ENCODE results near the gene SFMBT1. TPM values are rescaled to one million over a fixed set of nuclear protein-coding genes. Genes with fewer than 3 reads are reported as not detected.

SFMBT1 gene
- total RNA-seq, 5 donors from 2014 or later (not counting 1 experiment from before 2014, with no cell fraction given), result 30.3 to 42.7 (median 37.7) TPM

DNA sequence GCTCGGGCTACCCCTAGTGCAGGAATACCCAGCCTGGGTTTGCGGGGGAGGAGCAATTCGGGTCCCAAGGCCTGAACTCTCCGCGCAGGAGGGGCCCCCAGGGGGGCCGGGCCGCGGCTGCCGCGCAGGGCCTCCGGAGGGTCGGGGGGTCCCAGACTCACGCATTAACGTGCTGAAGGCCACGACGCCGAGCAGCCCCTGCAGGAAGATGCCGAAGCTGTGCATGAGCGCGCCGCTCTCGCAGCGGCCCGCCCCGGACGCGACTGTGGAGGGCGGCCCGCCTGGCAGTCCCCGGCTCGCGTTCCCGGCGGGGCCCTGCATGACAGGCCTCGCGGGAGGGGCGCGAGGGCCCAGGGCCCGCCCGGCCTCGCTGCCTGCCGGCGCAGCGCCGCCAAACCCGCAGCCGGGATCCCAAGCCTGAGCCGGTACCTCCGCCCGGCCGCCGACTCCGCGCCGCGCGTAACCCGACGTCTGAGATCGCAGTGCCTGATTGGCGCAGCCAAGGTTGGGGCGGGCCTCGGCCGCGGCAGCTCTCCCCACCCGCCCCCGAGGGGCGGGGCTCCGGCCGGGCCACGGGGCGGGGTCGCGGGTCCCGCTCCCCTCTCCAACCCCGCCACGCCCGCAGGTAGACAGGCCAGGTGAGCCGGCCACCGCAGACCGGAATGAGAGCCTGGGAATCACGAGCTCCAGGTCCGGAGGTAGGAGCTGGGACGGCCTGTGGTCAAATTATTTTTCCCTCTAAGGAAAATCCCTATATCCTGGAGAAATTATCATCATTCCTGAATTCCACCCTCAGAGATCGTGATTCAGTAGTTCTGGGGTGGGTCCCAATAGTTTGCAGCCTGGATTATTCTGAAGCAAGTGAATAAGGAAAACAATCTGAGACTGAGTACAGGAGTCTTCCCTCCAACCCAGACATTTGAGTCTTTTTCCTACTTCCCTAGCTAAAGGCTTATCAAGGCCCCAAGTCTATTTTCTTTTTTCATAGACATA is 148.4 kb downstream of the SFMBT1 start, which contains the start of gene STIMATE:
Gene STIMATE, minus strand, starts transcription at position 419 of the 993 bp plus-strand sequence. Its CDS starts 98 bp downstream, at position 321.
- DNase-seq (peak; percentile 71 to 93 (median 83)), ATAC-seq (replicated peaks in 1 of 4) (peak; percentile 95 to 97 (median 96))
- Histone ChIP-seq H3K27me3 (replicated peaks in 1 of 2; ENCODE audit: control insufficient read depth in 2 of 2, extremely low read depth in 1 of 2, insufficient read depth in 2 of 2, low read length in 1 of 2) (no peaks in the 10 kb centered on the region), H3K4me3 (ENCODE audit: control insufficient read depth in 1 of 2, extremely low read depth in 1 of 2, low read length in 1 of 2) (peak within 1 kb of the TSS; percentile 61 to 78), H3K36me3 (ENCODE audit: control insufficient read depth in 2 of 2, extremely low read depth in 1 of 2, insufficient read depth in 1 of 2, low read length in 1 of 2) (no peaks in the 10 kb centered on the region), H3K9me3 (no peaks in the 10 kb centered on the region), H3K27ac (ENCODE audit: low read length) (peak within 1 kb of the TSS; percentile 52), H3K4me1 (ENCODE audit: control insufficient read depth in 1 of 2, extremely low read depth in 1 of 2, insufficient read depth in 2 of 2, low read length in 2 of 2) (peaks cover 8 to 40% of the 10 kb centered on the region in 2 experiments)
- CTCF ChIA-PET, result no interaction called here
- Mint-ChIP-seq H3K4me3 (peak within 1 kb of the TSS; percentile 88 to 92 (median 91)), H3K27me3 (no peaks in the 10 kb centered on the region), H3K27ac (peak within 1 kb of the TSS; percentile 61 to 90), H3K9me3 (no peaks in the 10 kb centered on the region), H3K4me1 (peaks cover 40 to 51% (median 49%) of the 10 kb centered on the region in 3 donors), H3K36me3 (no peaks in the 10 kb centered on the region)
- WGBS (ENCODE audit: insufficient coverage), result under 1% methylated on average over 77 of the region's 85 CpGs
- POLR2A ChIA-PET, result interaction anchor here in 1 of 2 donors (0.6 kb wide), 1 partner anchor 138 kb away, joined by 3 read pairs; no protein-coding TSS in a partner anchor

- ChIA-PET POLR2A (no interaction called here), CTCF (interaction anchor here in 1 of 2 donors (0.7 kb wide), 1 partner anchor 122 kb away, joined by 4 read pairs; no protein-coding TSS in a partner anchor)
- ATAC-seq (replicated peaks in 1 of 4) (no peak), DNase-seq (peak in 1 of 35 experiments; percentile 17)
- Histone ChIP-seq H3K4me1 (ENCODE audit: control insufficient read depth in 1 of 2, extremely low read depth in 1 of 2, insufficient read depth in 2 of 2, low read length in 2 of 2) (peaks cover 8 to 47% of the 10 kb centered on the region in 2 experiments), H3K4me3 (ENCODE audit: control insufficient read depth in 1 of 2, extremely low read depth in 1 of 2, low read length in 1 of 2) (peak overlapping the region; percentile 61 to 78), H3K36me3 (ENCODE audit: control insufficient read depth in 2 of 2, extremely low read depth in 1 of 2, insufficient read depth in 1 of 2, low read length in 1 of 2) (no peaks in the 10 kb centered on the region), H3K9me3 (no peaks in the 10 kb centered on the region), H3K27ac (ENCODE audit: low read length) (peak overlapping the region; percentile 43), H3K27me3 (replicated peaks in 1 of 2; ENCODE audit: control insufficient read depth in 2 of 2, extremely low read depth in 1 of 2, insufficient read depth in 2 of 2, low read length in 1 of 2) (no peaks in the 10 kb centered on the region)
- Mint-ChIP-seq H3K9me3 (no peaks in the 10 kb centered on the region), H3K27me3 (no peaks in the 10 kb centered on the region), H3K4me1 (peaks cover 46 to 59% (median 57%) of the 10 kb centered on the region in 3 donors), H3K4me3 (peak overlapping the region; percentile 88 to 92 (median 91)), H3K36me3 (no peaks in the 10 kb centered on the region), H3K27ac (peak overlapping the region; percentile 61 to 90)
- 16% methylated on average over 9 of the region's 9 CpGs for WGBS (ENCODE audit: insufficient coverage)
Measured at GRCh38 chr3:52896613-52897012, 149.3 kb downstream of the SFMBT1 start.

DNA sequence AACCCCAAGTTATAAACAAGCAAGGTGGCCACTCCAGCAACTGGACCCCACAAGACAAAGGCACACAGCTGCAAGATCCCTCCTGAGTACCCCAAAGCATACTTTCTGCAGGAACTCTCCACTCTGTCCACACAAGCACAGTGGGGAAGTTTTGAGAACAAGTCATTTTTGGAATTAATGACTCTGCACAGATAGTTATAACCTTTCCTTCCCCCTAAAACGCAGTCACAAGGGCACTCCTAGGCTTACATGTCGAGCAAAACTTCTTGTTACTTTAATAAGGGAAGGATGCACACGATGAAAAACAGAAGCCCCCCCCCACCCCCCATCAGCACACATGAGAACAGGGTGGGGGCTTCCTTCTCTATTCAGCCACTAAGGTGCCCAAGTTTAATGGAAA is 149.7 kb downstream of the SFMBT1 start:
- H3K36me3 ChIP-seq (ENCODE audit: control insufficient read depth in 2 of 2, extremely low read depth in 1 of 2, insufficient read depth in 1 of 2, low read length in 1 of 2), result no peaks in the 10 kb centered on the region
- no peaks in the 10 kb centered on the region for H3K27me3 Mint-ChIP-seq
- H3K4me3 Mint-ChIP-seq, result peak overlapping the region; percentile 88 to 92 (median 91)
- H3K9me3 Mint-ChIP-seq, result no peaks in the 10 kb centered on the region
- H3K9me3 ChIP-seq, result no peaks in the 10 kb centered on the region
- CTCF ChIA-PET, result interaction anchor here in 1 of 2 donors (0.6 to 0.7 kb wide), 2 partner anchors 51 to 123 kb away, joined by 3 to 4 read pairs; no protein-coding TSS in a partner anchor
- peak overlapping the region; percentile 61 to 90 for H3K27ac Mint-ChIP-seq
- peaks cover 8 to 52% of the 10 kb centered on the region in 2 experiments for H3K4me1 ChIP-seq (ENCODE audit: control insufficient read depth in 1 of 2, extremely low read depth in 1 of 2, insufficient read depth in 2 of 2, low read length in 2 of 2)
- peak overlapping the region; percentile 61 to 78 for H3K4me3 ChIP-seq (ENCODE audit: control insufficient read depth in 1 of 2, extremely low read depth in 1 of 2, low read length in 1 of 2)
- peaks cover 46 to 63% (median 62%) of the 10 kb centered on the region in 3 donors for H3K4me1 Mint-ChIP-seq
- DNase-seq, result no peak
- WGBS (ENCODE audit: insufficient coverage), result no CpG with 5 or more reads among the region's 3 CpGs
- H3K27ac ChIP-seq (ENCODE audit: low read length), result peak overlapping the region; percentile 43
- POLR2A ChIA-PET, result no interaction called here
- H3K36me3 Mint-ChIP-seq, result no peaks in the 10 kb centered on the region
- no peaks in the 10 kb centered on the region for H3K27me3 ChIP-seq (replicated peaks in 1 of 2; ENCODE audit: control insufficient read depth in 2 of 2, extremely low read depth in 1 of 2, insufficient read depth in 2 of 2, low read length in 1 of 2)
- no peak for ATAC-seq (replicated peaks in 1 of 4)

DNA sequence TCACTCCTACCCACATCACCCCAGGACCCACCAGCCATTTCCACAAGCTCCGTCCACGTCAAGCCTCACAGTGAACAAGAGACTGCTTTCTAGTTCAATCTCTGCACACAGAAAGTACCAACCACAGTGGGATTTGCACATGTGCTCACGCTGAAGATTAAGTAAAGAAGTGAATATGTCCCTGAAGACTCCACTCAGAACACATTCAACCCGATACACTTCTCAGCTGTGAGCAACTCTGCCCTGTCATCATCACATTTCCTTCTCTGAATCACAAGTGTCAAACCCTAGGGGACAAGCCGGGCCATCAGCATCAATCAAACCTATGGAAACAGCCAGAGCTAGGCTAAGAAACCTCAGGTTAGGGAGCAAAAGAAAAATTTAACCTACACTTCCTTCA is 150.5 kb downstream of the SFMBT1 start:
- H3K4me3 Mint-ChIP-seq, result peak overlapping the region; percentile 88 to 92 (median 91)
- ChIA-PET POLR2A (no interaction called here), CTCF (interaction anchor here in 1 of 2 donors (0.6 kb wide), 2 partner anchors 50 to 289 kb away, joined by 3 to 4 read pairs; no protein-coding TSS in a partner anchor)
- H3K4me1 Mint-ChIP-seq, result peaks cover 46 to 70% (median 66%) of the 10 kb centered on the region in 3 donors
- H3K9me3 Mint-ChIP-seq, result no peaks in the 10 kb centered on the region
- no peaks in the 10 kb centered on the region for H3K27me3 ChIP-seq (replicated peaks in 1 of 2; ENCODE audit: control insufficient read depth in 2 of 2, extremely low read depth in 1 of 2, insufficient read depth in 2 of 2, low read length in 1 of 2)
- no peaks in the 10 kb centered on the region for H3K9me3 ChIP-seq
- DNase-seq (no peak), ATAC-seq (replicated peaks in 1 of 4) (no peak)
- peak overlapping the region; percentile 61 to 90 for H3K27ac Mint-ChIP-seq
- H3K27ac ChIP-seq (ENCODE audit: low read length), result no peak overlapping the region
- H3K36me3 Mint-ChIP-seq, result no peaks in the 10 kb centered on the region
- no peaks in the 10 kb centered on the region for H3K27me3 Mint-ChIP-seq
- peaks cover 8 to 57% of the 10 kb centered on the region in 2 experiments for H3K4me1 ChIP-seq (ENCODE audit: control insufficient read depth in 1 of 2, extremely low read depth in 1 of 2, insufficient read depth in 2 of 2, low read length in 2 of 2)
- WGBS (ENCODE audit: insufficient coverage), result no CpG with 5 or more reads among the region's 5 CpGs
- H3K36me3 ChIP-seq (ENCODE audit: control insufficient read depth in 2 of 2, extremely low read depth in 1 of 2, insufficient read depth in 1 of 2, low read length in 1 of 2), result no peaks in the 10 kb centered on the region
- no peak overlapping the region for H3K4me3 ChIP-seq (ENCODE audit: control insufficient read depth in 1 of 2, extremely low read depth in 1 of 2, low read length in 1 of 2)

DNA sequence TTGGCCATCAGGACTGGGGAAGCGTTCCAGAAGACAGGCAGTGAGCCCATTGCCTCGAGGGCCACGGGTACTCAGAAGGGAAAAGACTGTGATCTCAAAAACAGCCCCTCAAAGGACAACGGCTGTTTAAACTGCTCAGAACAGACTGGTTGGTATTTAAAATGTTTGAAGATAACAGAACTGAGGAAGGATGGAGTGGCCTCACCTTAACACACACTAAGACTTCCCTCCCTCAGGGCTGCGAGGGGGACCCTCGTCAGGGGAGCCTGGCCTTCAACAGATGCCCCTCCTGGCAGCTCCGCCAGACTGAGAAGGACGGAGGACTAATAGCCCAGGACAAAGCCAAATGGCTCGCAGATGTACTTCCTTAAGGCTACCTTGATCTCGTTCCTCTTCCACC is 151.1 kb downstream of the SFMBT1 start:
- ChIA-PET CTCF (no interaction called here), POLR2A (no interaction called here)
- H3K36me3 ChIP-seq (ENCODE audit: control insufficient read depth in 2 of 2, extremely low read depth in 1 of 2, insufficient read depth in 1 of 2, low read length in 1 of 2), result peaks cover 0 to 3% of the 10 kb centered on the region in 2 donors
- WGBS (ENCODE audit: insufficient coverage), result 89% methylated on average over 1 of the region's 10 CpGs
- peaks cover 51 to 75% (median 69%) of the 10 kb centered on the region in 3 donors for H3K4me1 Mint-ChIP-seq
- H3K27ac ChIP-seq (ENCODE audit: low read length), result peak overlapping the region; percentile 10
- H3K4me3 ChIP-seq (ENCODE audit: control insufficient read depth in 1 of 2, extremely low read depth in 1 of 2, low read length in 1 of 2), result no peak overlapping the region
- DNase-seq, result no peak
- no peak for ATAC-seq (replicated peaks in 1 of 4)
- H3K27me3 ChIP-seq (replicated peaks in 1 of 2; ENCODE audit: control insufficient read depth in 2 of 2, extremely low read depth in 1 of 2, insufficient read depth in 2 of 2, low read length in 1 of 2), result no peaks in the 10 kb centered on the region
- H3K9me3 Mint-ChIP-seq, result no peaks in the 10 kb centered on the region
- H3K27me3 Mint-ChIP-seq, result no peaks in the 10 kb centered on the region
- H3K4me3 Mint-ChIP-seq, result peak overlapping the region; percentile 88 to 92 (median 91)
- no peaks in the 10 kb centered on the region for H3K9me3 ChIP-seq
- H3K27ac Mint-ChIP-seq, result peak overlapping the region; percentile 61 to 90
- H3K4me1 ChIP-seq (ENCODE audit: control insufficient read depth in 1 of 2, extremely low read depth in 1 of 2, insufficient read depth in 2 of 2, low read length in 2 of 2), result peaks cover 8 to 57% of the 10 kb centered on the region in 2 experiments
- peaks cover 4% of the 10 kb centered on the region for H3K36me3 Mint-ChIP-seq

- Histone ChIP-seq H3K27me3 (replicated peaks in 1 of 2; ENCODE audit: control insufficient read depth in 2 of 2, extremely low read depth in 1 of 2, insufficient read depth in 2 of 2, low read length in 1 of 2) (no peaks in the 10 kb centered on the region), H3K4me1 (ENCODE audit: control insufficient read depth in 1 of 2, extremely low read depth in 1 of 2, insufficient read depth in 2 of 2, low read length in 2 of 2) (peaks cover 8 to 57% of the 10 kb centered on the region in 2 experiments), H3K4me3 (ENCODE audit: control insufficient read depth in 1 of 2, extremely low read depth in 1 of 2, low read length in 1 of 2) (no peak overlapping the region), H3K9me3 (no peaks in the 10 kb centered on the region), H3K27ac (ENCODE audit: low read length) (peak overlapping the region; percentile 87), H3K36me3 (ENCODE audit: control insufficient read depth in 2 of 2, extremely low read depth in 1 of 2, insufficient read depth in 1 of 2, low read length in 1 of 2) (peaks cover 0 to 3% of the 10 kb centered on the region in 2 donors)
- ATAC-seq (replicated peaks in 1 of 4) (no peak), DNase-seq (no peak)
- no peaks in the 10 kb centered on the region for H3K27me3 Mint-ChIP-seq
- ChIA-PET CTCF (interaction anchor here in 1 of 2 donors (0.5 to 2.0 kb wide), 4 partner anchors 10 to 179 kb away, joined by 5 to 8 read pairs (median 7); no protein-coding TSS in a partner anchor), POLR2A (interaction anchor here in 1 of 2 donors (0.6 to 1.6 kb wide), 2 partner anchors 41 to 152 kb away, joined by 3 to 6 read pairs; partner anchors contain the start of gene SFMBT1)
- H3K4me1 Mint-ChIP-seq, result peaks cover 52 to 79% (median 71%) of the 10 kb centered on the region in 3 donors
- peaks cover 6% of the 10 kb centered on the region for H3K36me3 Mint-ChIP-seq
- H3K27ac Mint-ChIP-seq, result peak overlapping the region; percentile 90 to 96
- WGBS (ENCODE audit: insufficient coverage), result 51% methylated on average over 2 of the region's 4 CpGs
- peak overlapping the region; percentile 74 to 85 (median 81) for H3K4me3 Mint-ChIP-seq
- H3K9me3 Mint-ChIP-seq, result no peaks in the 10 kb centered on the region
Measured at GRCh38 chr3:52893723-52894122, 152.2 kb downstream of the SFMBT1 start.

Measured in T-cell (primary cell).